H1 (cell line): ENCODE data around the gene PFDN1. TPM values are rescaled to one million over a fixed set of nuclear protein-coding genes. Genes with fewer than 3 reads are reported as not detected.

Experiments
- CTCF ChIA-PET: fragments of 300-600 bp; sonication (Branson Sonifier 250); formaldehyde crosslinking; loops from one replicate; lab custom pipeline; 2021; ENCODE audit not compliant: partially characterized antibody; lab: Charles Lee
- POLR2A ChIA-PET: fragments of 300-600 bp; sonication (Branson Sonifier 250); formaldehyde crosslinking; loops from one replicate; lab custom pipeline; 2021; ENCODE audit warnings: inconsistent platforms; ENCODE audit not compliant: partially characterized antibody; lab: Charles Lee
- DNase-seq, 2 experiments: peaks; one replicate each; pipeline versions ENCODE4 v3.0.0 to v3.0.0-alpha.2; 2010 to 2022; ENCODE audit warnings: low spot score in 2 of 2, low read depth in 1 of 2, mixed read lengths in 1 of 2
- FAIRE-seq: peaks from 2 replicates; lab custom pipeline; 2011; peaks lifted over from hg19 to GRCh38; lab: Jason Lieb, UNC
- H2AFZ ChIP-seq: 2 replicates; pipeline ENCODE4 v1.8.1; 2012; ENCODE audit warnings: low read length, inconsistent platforms
- H2AK5ac ChIP-seq: 2 replicates; pipeline ENCODE4 v1.6.1; 2013; ENCODE audit warnings: low read depth, low read length
- H2BK120ac ChIP-seq: replicated peaks from 2 replicates; pipeline ENCODE3; 2013; ENCODE audit warnings: low read depth, low read length, inconsistent platforms
- H2BK12ac ChIP-seq: 2 replicates; pipeline ENCODE4 v1.6.1; 2013; ENCODE audit warnings: low read depth, low read length
- H2BK15ac ChIP-seq: 2 replicates; pipeline ENCODE4 v1.6.1; 2013; ENCODE audit warnings: low read length
- H2BK20ac ChIP-seq: 2 replicates; pipeline ENCODE4 v1.6.1; 2013; ENCODE audit warnings: low read length
- H2BK5ac ChIP-seq: 2 replicates; pipeline ENCODE4 v1.6.1; 2013; ENCODE audit warnings: low read depth, low read length
- H3K14ac ChIP-seq: 2 replicates; pipeline ENCODE4 v1.6.1; 2013; ENCODE audit warnings: inconsistent platforms; ENCODE audit not compliant: insufficient read length
- H3K18ac ChIP-seq: 2 replicates; pipeline ENCODE4 v1.6.1; 2013; ENCODE audit warnings: low read length; ENCODE audit errors: extremely low read depth
- H3K23ac ChIP-seq: 2 replicates; pipeline ENCODE4 v1.6.1; 2013; ENCODE audit warnings: inconsistent platforms; ENCODE audit not compliant: insufficient read length
- H3K23me2 ChIP-seq: 2 replicates; pipeline ENCODE4 v1.6.1; 2013; ENCODE audit warnings: low read depth, low read length
- H3K27ac ChIP-seq: 2 replicates; pipeline ENCODE4 v1.6.1; 2011; ENCODE audit warnings: low read depth, low read length, inconsistent platforms
- H3K27me3 ChIP-seq, 4 experiments: replicated peaks in 1 of 4; 1 replicate in 1 of 4; 2 replicates in 3 of 4; pipeline versions ENCODE4 v1.6.1 to v1.8.1; 2011 to 2013; ENCODE audit warnings: low read length in 3 of 4, mild to moderate bottlenecking in 3 of 4, inconsistent platforms in 2 of 4, mixed read lengths in 2 of 4, moderate library complexity in 1 of 4; ENCODE audit not compliant: control insufficient read depth in 3 of 4, insufficient read depth in 3 of 4; ENCODE audit errors: extremely low read depth in 1 of 4
- H3K36me3 ChIP-seq, 4 experiments: 2 replicates each; pipeline versions ENCODE4 v1.6.1 to v1.8.1; 2011 to 2013; ENCODE audit warnings: mild to moderate bottlenecking in 4 of 4, low read length in 3 of 4, moderate library complexity in 2 of 4, control low read depth in 1 of 4, inconsistent platforms in 1 of 4; ENCODE audit not compliant: insufficient read depth in 4 of 4, control insufficient read depth in 2 of 4
- H3K4ac ChIP-seq: replicated peaks from 2 replicates; pipeline ENCODE3; 2013; ENCODE audit warnings: low read length, low read depth, mixed read lengths, inconsistent platforms; ENCODE audit not compliant: insufficient read length
- H3K4me1 ChIP-seq, 4 experiments: replicated peaks in 1 of 4; 1 replicate in 1 of 4; 2 replicates in 3 of 4; pipeline versions ENCODE4 v1.6.1 to v1.8.1; 2011 to 2013; ENCODE audit warnings: low read length in 3 of 4, inconsistent platforms in 2 of 4, mixed read lengths in 1 of 4; ENCODE audit not compliant: insufficient read depth in 4 of 4, control insufficient read depth in 3 of 4
- H3K4me2 ChIP-seq, 2 experiments: 2 replicates each; pipeline versions ENCODE4 v1.6.1 to v1.8.1; 2011 to 2013; ENCODE audit warnings: low read depth in 2 of 2, low read length in 2 of 2, control low read depth in 1 of 2, inconsistent platforms in 1 of 2, mild to moderate bottlenecking in 1 of 2; ENCODE audit not compliant: insufficient read depth in 1 of 2
- H3K4me3 ChIP-seq, 4 experiments: fragments of 200-600, 300-600 bp in 1 of 4; sonication (generic), shearing (Covaris generic), sonication (Bioruptor Twin) in 1 of 4; 2 replicates each; pipeline versions ENCODE4 v1.5.1 to v1.8.1; 2011 to 2016; ENCODE audit warnings: low read length in 4 of 4, low read depth in 3 of 4, control low read depth in 2 of 4, inconsistent platforms in 2 of 4, mild to moderate bottlenecking in 2 of 4, mixed read lengths in 1 of 4, moderate library complexity in 1 of 4; ENCODE audit not compliant: insufficient read depth in 2 of 4; ENCODE audit errors: extremely low read depth in 1 of 4
- H3K56ac ChIP-seq: replicated peaks from 2 replicates; pipeline ENCODE3; 2013; ENCODE audit warnings: low read depth, mild to moderate bottlenecking, mixed read lengths, low read length, inconsistent platforms; ENCODE audit not compliant: insufficient read length
- H3K79me1 ChIP-seq: 2 replicates; pipeline ENCODE4 v1.6.1; 2013; ENCODE audit warnings: low read depth, low read length, control low read depth
- H3K79me2 ChIP-seq, 2 experiments: 2 replicates each; pipeline versions ENCODE4 v1.6.1 to v1.8.1; 2012 to 2013; ENCODE audit warnings: low read length in 2 of 2, mild to moderate bottlenecking in 2 of 2, inconsistent platforms in 1 of 2; ENCODE audit not compliant: insufficient read depth in 2 of 2, control insufficient read depth in 1 of 2
- H3K9ac ChIP-seq, 4 experiments: replicated peaks in 1 of 4; 1 replicate in 1 of 4; 2 replicates in 3 of 4; pipeline versions ENCODE4 v1.6.1 to v1.8.1; 2011 to 2013; ENCODE audit warnings: low read depth in 3 of 4, low read length in 3 of 4, control low read depth in 2 of 4, mild to moderate bottlenecking in 2 of 4, moderate library complexity in 2 of 4, inconsistent platforms in 1 of 4; ENCODE audit errors: extremely low read depth in 1 of 4
- H3K9me3 ChIP-seq, 2 experiments: 2 replicates each; pipeline versions ENCODE4 v1.6.1 to v1.8.1; 2012 to 2013; ENCODE audit warnings: mild to moderate bottlenecking in 2 of 2, moderate library complexity in 2 of 2, control low read depth in 1 of 2, inconsistent platforms in 1 of 2, low read depth in 1 of 2, low read length in 1 of 2, mixed read lengths in 1 of 2; ENCODE audit not compliant: insufficient read depth in 2 of 2
- H4K20me1 ChIP-seq, 2 experiments: replicated peaks in 1 of 2; 2 replicates each; pipeline versions ENCODE3 to v1.8.1; 2011 to 2013; ENCODE audit warnings: inconsistent platforms in 2 of 2, low read length in 2 of 2, mild to moderate bottlenecking in 1 of 2; ENCODE audit not compliant: insufficient read depth in 2 of 2, control insufficient read depth in 1 of 2
- H4K5ac ChIP-seq: 2 replicates; pipeline ENCODE4 v1.6.1; 2013; ENCODE audit warnings: low read length, low read depth, mixed read lengths, inconsistent platforms; ENCODE audit not compliant: insufficient read length
- H4K8ac ChIP-seq: 2 replicates; pipeline ENCODE4 v1.8.0; 2013; ENCODE audit warnings: mild to moderate bottlenecking, moderate library complexity, low read length, inconsistent platforms; ENCODE audit not compliant: insufficient read depth; ENCODE audit errors: extremely low read depth
- H4K91ac ChIP-seq: replicated peaks from 2 replicates; pipeline ENCODE3; 2013; ENCODE audit warnings: low read length, mixed read lengths, inconsistent platforms; ENCODE audit not compliant: insufficient read length
- BACH1 ChIP-seq: IDR thresholded peaks from 2 replicates; pipeline ENCODE4 v1.6.1; 2012; ENCODE audit warnings: low read length, improper control_type of control experiment
- NANOG ChIP-seq: IDR thresholded peaks from 2 replicates; pipeline ENCODE4 v1.6.1; 2011; ENCODE audit warnings: low read length, low read depth, mild to moderate bottlenecking, inconsistent platforms; ENCODE audit not compliant: insufficient read depth, poor library complexity, severe bottlenecking
- WGBS, 2 experiments: shearing (Covaris generic) in 1 of 2; methylation state at CpG; one replicate each; pipeline versions ENCODE4 v1.1.6 to v1.1.7; 2013 to 2015; ENCODE audit warnings: low lambda C conversion rate in 2 of 2, mixed read lengths in 2 of 2, inconsistent platforms in 1 of 2, low coverage in 1 of 2, missing lambda C conversion rate in 1 of 2; ENCODE audit not compliant: insufficient replicate concordance in 2 of 2, insufficient coverage in 1 of 2, insufficient read length in 1 of 2; ENCODE audit errors: extremely low coverage in 1 of 2, missing lambda C conversion rate in 1 of 2; 5-methylcytosine and 5-hydroxymethylcytosine counted together
- polyA plus RNA-seq, 7 experiments: library from polyadenylated mRNA; depleted of rRNA in 3 of 7; stranded (reverse) in 5 of 7; unstranded in 2 of 7; fragments of >200 nt in 5 of 7; fragments of 200-250 nt in 2 of 7; gene quantifications; 1 replicate in 5 of 7; 2 replicates in 1 of 7; 4 replicates in 1 of 7; pipeline versions ENCODE4 v1.2.1 to v1.2.3, GENCODE V29; 2011 to 2013; ENCODE audit warnings: missing spikeins in 2 of 7, mixed read lengths in 2 of 7
- total RNA-seq: library from RNA; stranded (reverse); fragmentation: NEBNext Ultra II Directional; extraction: Animal tissue kit (Norgen Biotek cat#: 25700); gene quantifications from 2 replicates; pipeline ENCODE4 v1.2.1, GENCODE V29; 2021

The PFDN1 gene
- total and polyA plus RNA-seq, 2 of the 8 experiments (the other 6 are each of a cell fraction or from before 2014, with no cell fraction given): 53.0 to 89.6 TPM

GRCh38 chr5:140339636-140340035 is 36.7 kb upstream of the PFDN1 start:
- no peak overlapping the region for H4K91ac ChIP-seq
- no peak overlapping the region for H2AK5ac ChIP-seq
- H3K4me3 ChIP-seq: no peak overlapping the region
- ChIA-PET POLR2A (no interaction called here), CTCF (interaction anchor here (0.9 to 1.8 kb wide), 2 partner anchors 12 to 19 kb away, joined by 4 to 5 read pairs; no protein-coding TSS in a partner anchor)
- no peak overlapping the region for H3K9ac ChIP-seq
- no peak overlapping the region for H3K27ac ChIP-seq
- H3K4me2 ChIP-seq: no peak overlapping the region
- H3K79me2 ChIP-seq: no peaks in the 10 kb centered on the region
- peaks cover 0 to 2% of the 10 kb centered on the region in 2 experiments for H4K20me1 ChIP-seq
- H2BK15ac ChIP-seq: no peak overlapping the region
- H3K36me3 ChIP-seq: peaks cover 0 to under 1% (median 0%) of the 10 kb centered on the region in 4 experiments; a peak in 2 of 8 replicates
- no peaks in the 10 kb centered on the region; the same call in 1 of the 2 replicates for H3K79me1 ChIP-seq
- no peak overlapping the region for H3K14ac ChIP-seq
- H2BK120ac ChIP-seq: no peak overlapping the region
- H4K5ac ChIP-seq: no peak overlapping the region
- no peaks in the 10 kb centered on the region for H3K9me3 ChIP-seq
- FAIRE-seq (no peak), DNase-seq (no peak)
- WGBS, 2 experiments: 84% methylated on average over 4 of the region's 4 CpGs; no CpG with 5 or more reads in 1 of the 2 experiments
- H3K27me3 ChIP-seq: no peaks in the 10 kb centered on the region
- H2BK20ac ChIP-seq: no peak overlapping the region
- no peaks in the 10 kb centered on the region for H3K4me1 ChIP-seq
- no peak overlapping the region for H3K23ac ChIP-seq
- H3K18ac ChIP-seq: no peak overlapping the region
- H3K56ac ChIP-seq: no peak overlapping the region
- no peak overlapping the region for H2BK12ac ChIP-seq
- H3K23me2 ChIP-seq: no peaks in the 10 kb centered on the region
- no peak overlapping the region for H2AFZ ChIP-seq
- no peak overlapping the region for H2BK5ac ChIP-seq
- H3K4ac ChIP-seq: no peak overlapping the region
- H4K8ac ChIP-seq: no peak overlapping the region
- TF ChIP-seq NANOG (no peak), BACH1 (no peak)
